A549 (cell line): ENCODE data around the gene RMRP. TPM values are rescaled to one million over a fixed set of nuclear protein-coding genes. Genes with fewer than 3 reads are reported as not detected.

Experiments used
- BCL3 ChIP-seq: fragments of >200 bp; sonication (Bioruptor Twin); formaldehyde crosslinking; IDR thresholded peaks from 3 replicates; pipeline ENCODE4 v1.6.1; 2016
- CBX2 ChIP-seq: fragments of 200-600 bp; sonication (generic); IDR thresholded peaks from 2 replicates; pipeline ENCODE4 v1.6.1; 2016; ENCODE audit warnings: low read depth, mild to moderate bottlenecking, borderline replicate concordance
- CBX8 ChIP-seq: fragments of 200-600 bp; sonication (generic); IDR thresholded peaks from 2 replicates; pipeline ENCODE4 v1.6.1; 2016
- ELK1 ChIP-seq: fragments of 150-350 bp; IDR thresholded peaks from 2 replicates; pipeline ENCODE4 v1.6.1; 2014; ENCODE audit warnings: low read depth, mild to moderate bottlenecking, low read length
- ESRRA ChIP-seq: fragments of 150-350 bp; IDR thresholded peaks from 2 replicates; pipeline ENCODE4 v1.6.1; 2014; ENCODE audit warnings: mild to moderate bottlenecking, low read length, borderline replicate concordance
- FOSB ChIP-seq: fragments of 250-450 bp; sonication (Bioruptor Pico); IDR thresholded peaks from 2 replicates; pipeline ENCODE4 v1.5.0; 2020; ENCODE audit warnings: mild to moderate bottlenecking, moderate library complexity
- FOXS1 ChIP-seq: fragments of 250-450 bp; sonication (Bioruptor Pico); IDR thresholded peaks from 2 replicates; pipeline ENCODE4 v1.5.0; 2020; ENCODE audit warnings: mild to moderate bottlenecking, moderate library complexity
- GATA3 ChIP-seq: IDR thresholded peaks from 2 replicates; pipeline ENCODE4 v1.6.1; 2012; ENCODE audit warnings: borderline replicate concordance
- HES2 ChIP-seq: fragments of >200 bp; sonication (Bioruptor Twin); formaldehyde crosslinking; IDR thresholded peaks from 2 replicates; pipeline ENCODE4 v1.6.1; 2016
- HMGXB4 ChIP-seq: fragments of 250-450 bp; sonication (Bioruptor Pico); IDR thresholded peaks from 2 replicates; pipeline ENCODE4 v1.5.0; 2021; ENCODE audit warnings: mild to moderate bottlenecking, moderate library complexity, borderline replicate concordance
- HOXA7 ChIP-seq: fragments of 250-450 bp; sonication (Bioruptor Pico); IDR thresholded peaks from 2 replicates; pipeline ENCODE4 v1.5.0; 2020; ENCODE audit warnings: mild to moderate bottlenecking, moderate library complexity
- HOXB5 ChIP-seq: fragments of 250-450 bp; sonication (Bioruptor Pico); IDR thresholded peaks from 2 replicates; pipeline ENCODE4 v1.5.0; 2020; ENCODE audit warnings: mild to moderate bottlenecking, moderate library complexity
- JUNB ChIP-seq: fragments of >200 bp; sonication (Bioruptor Twin); formaldehyde crosslinking; IDR thresholded peaks from 2 replicates; pipeline ENCODE4 v1.6.1; 2016
- KDM1A ChIP-seq: fragments of 200-600 bp; sonication (generic); IDR thresholded peaks from 2 replicates; pipeline ENCODE4 v1.6.1; 2016; ENCODE audit warnings: low read depth, mild to moderate bottlenecking
- MYC ChIP-seq: IDR thresholded peaks from 2 replicates; pipeline ENCODE4 v1.6.1; 2012; ENCODE audit warnings: mild to moderate bottlenecking, inconsistent platforms, low read length, improper control_type of control experiment, borderline replicate concordance
- NR3C1 ChIP-seq: fragments of >200 bp; sonication (Bioruptor Twin); formaldehyde crosslinking; IDR thresholded peaks from 3 replicates; pipeline ENCODE4 v1.6.1; 2017
- PBX3 ChIP-seq: IDR thresholded peaks from 2 replicates; pipeline ENCODE4 v1.6.1; 2012
- POLR2AphosphoS2 ChIP-seq: conservative IDR thresholded peaks from 2 replicates; pipeline ENCODE4 v1.6.1; 2012; ENCODE audit warnings: low read length, improper control_type of control experiment, inconsistent platforms
- REST ChIP-seq: fragments of 200-600 bp; sonication (generic); IDR thresholded peaks from 2 replicates; pipeline ENCODE4 v1.6.1; 2016; ENCODE audit warnings: antibody characterized with exemption, mild to moderate bottlenecking, moderate library complexity
- TFCP2L1 ChIP-seq: fragments of 250-450 bp; sonication (Bioruptor Pico); IDR thresholded peaks from 2 replicates; pipeline ENCODE4 v1.5.0; 2021; ENCODE audit warnings: mild to moderate bottlenecking
- ZSCAN20 ChIP-seq: fragments of 250-450 bp; sonication (Bioruptor Pico); IDR thresholded peaks from 2 replicates; pipeline ENCODE4 v1.8.0; 2022; ENCODE audit warnings: mild to moderate bottlenecking, moderate library complexity
- polyA plus RNA-seq, 4 experiments: library from polyadenylated mRNA; depleted of rRNA in 3 of 4; stranded (reverse); fragments of >200 nt; fragmentation: RNase III in 1 of 4; extraction: RNeasy Plus Mini Kit Qiagen cat#74134 plus additional on column Dnase treatment in 1 of 4; gene quantifications; 2 replicates in 3 of 4; 3 replicates in 1 of 4; pipeline ENCODE4 v1.2.3, GENCODE V29; 2011 to 2017

RMRP gene
- polyA plus RNA-seq, 2 of the 4 experiments (the other 2 are of a cell fraction): 80.2 TPM; not detected in 1

- TF ChIP-seq HMGXB4 (CRISPR knock-in tag): no peak; the same call in 1 of the 2 replicates
- no peak for TF ChIP-seq KDM1A
- TF ChIP-seq FOSB (CRISPR knock-in tag): no peak
- TF ChIP-seq MYC: peak; percentile 98
- TF ChIP-seq CBX2: no peak
- TF ChIP-seq FOXS1: no peak
- TF ChIP-seq BCL3: peak; percentile 51; the same call in 1 of the 3 replicates
- peak; percentile 63; the same call in 1 of the 2 replicates for TF ChIP-seq PBX3
- TF ChIP-seq HOXA7 (CRISPR knock-in tag): no peak
- TF ChIP-seq REST: no peak
- peak; percentile 24; the same call in 1 of the 2 replicates for TF ChIP-seq GATA3
- no peak for TF ChIP-seq JUNB
- no peak for TF ChIP-seq ZSCAN20 (CRISPR knock-in tag)
- TF ChIP-seq TFCP2L1 (CRISPR knock-in tag): no peak; the same call in 1 of the 2 replicates
- no peak for TF ChIP-seq HES2
- TF ChIP-seq ESRRA: no peak
- no peak for TF ChIP-seq NR3C1
- no peak for TF ChIP-seq POLR2AphosphoS2
- TF ChIP-seq ELK1: no peak
- TF ChIP-seq HOXB5: no peak
- no peak for TF ChIP-seq CBX8
Observed at GRCh38 chr9:35657546-35658136, at the start of gene RMRP (continued).
